ENCODE results near the gene PNMA1.

Gene PNMA1, protein sequence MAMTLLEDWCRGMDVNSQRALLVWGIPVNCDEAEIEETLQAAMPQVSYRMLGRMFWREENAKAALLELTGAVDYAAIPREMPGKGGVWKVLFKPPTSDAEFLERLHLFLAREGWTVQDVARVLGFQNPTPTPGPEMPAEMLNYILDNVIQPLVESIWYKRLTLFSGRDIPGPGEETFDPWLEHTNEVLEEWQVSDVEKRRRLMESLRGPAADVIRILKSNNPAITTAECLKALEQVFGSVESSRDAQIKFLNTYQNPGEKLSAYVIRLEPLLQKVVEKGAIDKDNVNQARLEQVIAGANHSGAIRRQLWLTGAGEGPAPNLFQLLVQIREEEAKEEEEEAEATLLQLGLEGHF

DNA sequence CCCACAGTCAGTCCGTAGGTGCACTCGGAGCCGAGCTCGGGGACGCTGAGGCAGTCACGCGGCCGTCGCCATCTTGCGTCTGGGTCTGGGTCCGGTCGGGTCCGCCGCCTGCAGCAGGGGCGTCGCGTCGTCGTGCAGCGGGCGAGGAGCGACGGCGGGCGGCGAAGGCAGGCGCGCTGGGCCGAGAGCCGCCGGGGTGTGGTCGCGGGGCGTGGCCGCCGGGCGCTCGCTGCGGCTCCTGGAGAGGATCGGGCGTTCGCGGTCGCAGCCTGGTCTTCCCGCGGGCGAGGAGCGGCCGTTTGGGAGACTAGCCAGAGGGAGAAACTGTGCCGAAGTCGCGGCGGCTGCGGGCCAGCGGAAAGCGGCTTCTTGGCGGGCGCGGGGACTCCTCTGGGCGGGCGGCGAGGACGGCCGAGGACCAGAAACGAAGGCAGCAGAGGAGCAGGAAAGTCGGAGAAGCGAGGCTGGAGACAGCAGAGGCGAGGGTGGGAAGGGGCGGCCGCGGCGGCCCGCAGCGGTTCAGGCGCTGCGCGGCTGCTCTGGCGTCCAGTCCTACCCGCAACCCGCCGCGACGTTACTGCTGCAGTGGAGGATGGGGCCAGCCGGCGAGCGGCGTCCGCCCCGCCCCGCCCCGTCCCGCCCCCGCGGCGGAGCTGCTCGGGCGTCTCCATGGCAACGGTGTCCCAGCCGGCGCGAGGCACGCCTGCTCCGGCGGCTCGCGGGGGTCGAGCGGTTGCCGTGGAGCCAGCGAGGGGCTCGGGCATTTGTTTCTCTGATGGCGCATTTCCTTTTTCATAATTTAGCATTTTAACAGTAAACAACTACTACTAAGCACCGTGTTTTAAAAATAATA lies at the start of gene PNMA1:
Gene PNMA1 (minus strand): TSS at position 582 of the 853 bp plus-strand sequence. CDS start 745 bp downstream, outside the sequence.
- H3K4me2 ChIP-seq = peak within 1 kb of the TSS; percentile 78
- H3K27me3 ChIP-seq (ENCODE audit: insufficient read depth, low read depth) = no peaks in the 10 kb centered on the region
- H3K9ac ChIP-seq = peak within 1 kb of the TSS; percentile 88
- peak within 1 kb of the TSS; percentile 76 for H3K27ac ChIP-seq
- H2AFZ ChIP-seq (ENCODE audit: low read depth) = peak within 1 kb of the TSS; percentile 47
- TF ChIP-seq, protein P1, sequence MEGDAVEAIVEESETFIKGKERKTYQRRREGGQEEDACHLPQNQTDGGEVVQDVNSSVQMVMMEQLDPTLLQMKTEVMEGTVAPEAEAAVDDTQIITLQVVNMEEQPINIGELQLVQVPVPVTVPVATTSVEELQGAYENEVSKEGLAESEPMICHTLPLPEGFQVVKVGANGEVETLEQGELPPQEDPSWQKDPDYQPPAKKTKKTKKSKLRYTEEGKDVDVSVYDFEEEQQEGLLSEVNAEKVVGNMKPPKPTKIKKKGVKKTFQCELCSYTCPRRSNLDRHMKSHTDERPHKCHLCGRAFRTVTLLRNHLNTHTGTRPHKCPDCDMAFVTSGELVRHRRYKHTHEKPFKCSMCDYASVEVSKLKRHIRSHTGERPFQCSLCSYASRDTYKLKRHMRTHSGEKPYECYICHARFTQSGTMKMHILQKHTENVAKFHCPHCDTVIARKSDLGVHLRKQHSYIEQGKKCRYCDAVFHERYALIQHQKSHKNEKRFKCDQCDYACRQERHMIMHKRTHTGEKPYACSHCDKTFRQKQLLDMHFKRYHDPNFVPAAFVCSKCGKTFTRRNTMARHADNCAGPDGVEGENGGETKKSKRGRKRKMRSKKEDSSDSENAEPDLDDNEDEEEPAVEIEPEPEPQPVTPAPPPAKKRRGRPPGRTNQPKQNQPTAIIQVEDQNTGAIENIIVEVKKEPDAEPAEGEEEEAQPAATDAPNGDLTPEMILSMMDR (conservative IDR thresholded peaks at IDR 0.05; ENCODE audit: low read depth, low read length) = no peak
- no peaks in the 10 kb centered on the region for H4K20me1 ChIP-seq (ENCODE audit: insufficient read depth)
- no peaks in the 10 kb centered on the region for H3K36me3 ChIP-seq (ENCODE audit: insufficient read depth)
- peaks cover 14% of the 10 kb centered on the region for H3K4me1 ChIP-seq (ENCODE audit: low read depth, poor library complexity, severe bottlenecking)
- H3K4me3 ChIP-seq (IDR thresholded peaks at IDR 0.05; ENCODE audit: insufficient read depth, low read depth, low read length) = no peak within 1 kb of the TSS
- peaks cover 16% of the 10 kb centered on the region for H3K79me2 ChIP-seq (ENCODE audit: insufficient read depth, low read depth)

DNA sequence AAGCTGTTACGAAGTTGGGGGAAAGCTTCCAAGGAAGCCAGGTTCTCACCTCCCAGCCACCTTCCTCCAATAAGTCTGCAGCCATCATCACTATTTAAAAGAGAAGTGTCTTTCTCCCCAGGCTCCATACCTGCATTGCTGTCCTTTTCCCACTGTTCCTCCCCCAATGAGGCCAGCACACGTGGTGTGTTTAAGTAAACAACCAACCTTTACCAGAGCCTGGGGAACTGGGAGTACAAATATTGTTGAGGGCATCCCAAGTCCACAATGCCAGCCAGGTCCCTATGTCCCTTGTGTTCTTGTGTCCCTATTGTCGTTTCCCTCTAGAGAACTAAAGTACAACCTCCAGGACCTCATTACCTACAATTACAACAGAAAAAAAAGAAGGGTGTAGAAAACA lies 49.2 kb upstream of the PNMA1 start:
- Histone ChIP-seq H3K27ac (peak overlapping the region; percentile 91; the same call in 1 of the 2 replicates), H3K79me2 (ENCODE audit: insufficient read depth, low read depth) (peaks cover 24% of the 10 kb centered on the region), H3K9ac (no peak overlapping the region), H4K20me1 (ENCODE audit: insufficient read depth) (no peaks in the 10 kb centered on the region; the same call in 1 of the 2 replicates), H3K4me3 (IDR thresholded peaks at IDR 0.05; ENCODE audit: insufficient read depth, low read depth, low read length) (no peak overlapping the region), H3K4me1 (ENCODE audit: low read depth, poor library complexity, severe bottlenecking) (peaks cover 54% of the 10 kb centered on the region), H2AFZ (ENCODE audit: low read depth) (no peak overlapping the region), H3K27me3 (ENCODE audit: insufficient read depth, low read depth) (no peaks in the 10 kb centered on the region), H3K4me2 (peak overlapping the region; percentile 97; the same call in 1 of the 2 replicates), H3K36me3 (ENCODE audit: insufficient read depth) (no peaks in the 10 kb centered on the region)
- TF ChIP-seq, protein P1 (conservative IDR thresholded peaks at IDR 0.05; ENCODE audit: low read depth, low read length) = no peak

DNA sequence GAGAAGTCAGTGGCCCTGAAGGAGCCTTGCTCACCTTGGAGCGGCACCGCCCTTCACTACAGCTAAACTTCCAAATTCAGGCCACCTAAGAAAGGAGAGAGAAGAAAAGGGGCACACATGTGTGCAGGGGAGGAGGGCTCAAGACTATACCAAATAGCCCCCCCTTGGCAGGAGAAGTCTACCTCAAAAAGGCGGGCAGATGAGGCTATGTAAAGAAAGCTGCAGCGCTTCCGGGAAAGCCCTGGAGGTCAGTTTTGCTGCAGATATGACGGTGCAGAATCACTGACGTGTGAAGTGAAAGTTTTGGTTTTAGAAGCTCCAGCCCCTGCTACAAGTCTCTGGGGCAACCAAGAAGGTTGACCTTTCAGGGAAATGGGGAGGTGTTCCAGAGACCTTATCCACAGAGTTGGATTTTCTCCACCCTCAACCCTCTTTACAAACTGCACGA lies 48.2 kb upstream of the PNMA1 start:
- no peaks in the 10 kb centered on the region for H3K36me3 ChIP-seq (ENCODE audit: insufficient read depth)
- H3K79me2 ChIP-seq (ENCODE audit: insufficient read depth, low read depth) = peaks cover 26% of the 10 kb centered on the region
- peak overlapping the region; percentile 97 for H3K4me2 ChIP-seq
- TF ChIP-seq, protein P1 (conservative IDR thresholded peaks at IDR 0.05; ENCODE audit: low read depth, low read length) = no peak
- no peaks in the 10 kb centered on the region for H3K27me3 ChIP-seq (ENCODE audit: insufficient read depth, low read depth)
- H2AFZ ChIP-seq (ENCODE audit: low read depth) = no peak overlapping the region
- no peak overlapping the region for H3K4me3 ChIP-seq (IDR thresholded peaks at IDR 0.05; ENCODE audit: insufficient read depth, low read depth, low read length)
- peaks cover 53% of the 10 kb centered on the region for H3K4me1 ChIP-seq (ENCODE audit: low read depth, poor library complexity, severe bottlenecking)
- H3K9ac ChIP-seq = peak overlapping the region; percentile 39; the same call in 1 of the 2 replicates
- H3K27ac ChIP-seq = peak overlapping the region; percentile 91
- H4K20me1 ChIP-seq (ENCODE audit: insufficient read depth) = peaks cover 3% of the 10 kb centered on the region; the same call in 1 of the 2 replicates

DNA sequence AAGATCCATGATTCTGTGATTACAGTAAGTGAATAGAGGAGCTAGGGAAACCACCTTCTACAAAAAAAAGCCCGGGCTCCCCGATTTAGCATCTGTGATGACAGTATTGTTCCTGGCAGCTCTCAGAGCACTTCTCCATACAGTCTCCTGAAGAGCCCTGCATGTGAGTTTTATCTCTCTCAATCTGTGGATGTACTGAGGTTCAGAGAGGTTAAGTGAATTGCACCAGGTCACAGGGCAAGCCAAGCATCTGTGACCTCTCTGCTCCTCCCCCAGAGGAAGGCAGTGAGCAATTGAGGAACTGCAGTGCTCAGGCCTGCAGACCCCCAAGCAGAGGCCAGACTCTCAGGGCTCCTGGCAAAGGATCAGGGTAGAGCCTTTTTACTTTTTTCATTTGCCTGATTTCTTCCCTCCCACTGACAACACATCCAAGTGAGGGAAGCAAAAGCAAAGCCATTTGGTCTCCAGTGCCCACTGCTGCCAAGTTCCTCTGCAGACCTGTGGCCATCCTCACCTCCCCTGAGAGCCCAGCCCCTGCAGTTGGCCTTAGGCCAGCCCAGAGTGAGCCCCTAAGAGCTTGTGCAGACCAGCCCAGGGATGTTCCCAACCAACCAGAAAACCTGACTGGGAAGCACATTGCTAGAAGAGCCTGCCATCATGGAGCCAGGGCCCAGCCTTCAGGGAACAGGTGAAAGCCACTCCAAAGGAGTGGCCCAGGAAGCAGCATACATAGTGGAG lies 47.6 kb upstream of the PNMA1 start:
- Histone ChIP-seq H3K27ac (peak overlapping the region; percentile 91), H4K20me1 (ENCODE audit: insufficient read depth) (peaks cover 9% of the 10 kb centered on the region; the same call in 1 of the 2 replicates)

More for the DNA sequence above, 47.6 kb upstream of the PNMA1 start:
- H3K4me1 ChIP-seq (ENCODE audit: low read depth, poor library complexity, severe bottlenecking) = peaks cover 57% of the 10 kb centered on the region
- H3K4me3 ChIP-seq (IDR thresholded peaks at IDR 0.05; ENCODE audit: insufficient read depth, low read depth, low read length) = no peak overlapping the region
- no peaks in the 10 kb centered on the region for H3K27me3 ChIP-seq (ENCODE audit: insufficient read depth, low read depth)
- TF ChIP-seq, protein P1 (conservative IDR thresholded peaks at IDR 0.05; ENCODE audit: low read depth, low read length) = no peak
- H2AFZ ChIP-seq (ENCODE audit: low read depth) = no peak overlapping the region
- H3K36me3 ChIP-seq (ENCODE audit: insufficient read depth) = no peaks in the 10 kb centered on the region
- H3K4me2 ChIP-seq = peak overlapping the region; percentile 97
- H3K9ac ChIP-seq = peak overlapping the region; percentile 72; the same call in 1 of the 2 replicates
- H3K79me2 ChIP-seq (ENCODE audit: insufficient read depth, low read depth) = peaks cover 32% of the 10 kb centered on the region

Measured in KMS-11 (cell line).